Brain microvascular endothelial cell (primary cell): ENCODE data around the gene HDAC1.
A peak's percentile ranks its signal among the peaks of the same experiment; 100 is the strongest.

Experiments used
- DNase-seq: peaks from one replicate; pipeline ENCODE4 v3.0.0-alpha.2; 2020
- H3K27ac ChIP-seq: fragments of 250-450 bp; sonication (Bioruptor Pico); 2 replicates; pipeline ENCODE4 v1.5.1; 2020; ENCODE audit warnings: mild to moderate bottlenecking, moderate library complexity
- H3K27me3 ChIP-seq: fragments of 250-450 bp; sonication (Bioruptor Pico); replicated peaks from 2 replicates; pipeline ENCODE4 v1.5.1; 2020; ENCODE audit warnings: mild to moderate bottlenecking
- H3K36me3 ChIP-seq: fragments of 250-450 bp; sonication (Bioruptor Pico); replicated peaks from 2 replicates; pipeline ENCODE4 v1.5.1; 2020; ENCODE audit warnings: mild to moderate bottlenecking
- H3K4me3 ChIP-seq: 2 replicates; pipeline ENCODE4 v1.5.1; 2011; ENCODE audit warnings: low read depth, mild to moderate bottlenecking, control low read depth, low read length, moderate library complexity
- in situ Hi-C: cut with HindIII; loops from 2 replicates; pipeline ENCODE4 v1.10.0; 2017; ENCODE audit warnings: low sequenced_read_pairs, low pct_ligation_motif_present
- TF ChIP-seq, protein P1 (sequence below): IDR thresholded peaks from 2 replicates; pipeline ENCODE4 v1.5.1; 2011; ENCODE audit warnings: low read depth, mild to moderate bottlenecking, moderate library complexity, low read length, control low read depth, inconsistent platforms; ENCODE audit errors: missing control alignments

HDAC1 gene

DNA sequence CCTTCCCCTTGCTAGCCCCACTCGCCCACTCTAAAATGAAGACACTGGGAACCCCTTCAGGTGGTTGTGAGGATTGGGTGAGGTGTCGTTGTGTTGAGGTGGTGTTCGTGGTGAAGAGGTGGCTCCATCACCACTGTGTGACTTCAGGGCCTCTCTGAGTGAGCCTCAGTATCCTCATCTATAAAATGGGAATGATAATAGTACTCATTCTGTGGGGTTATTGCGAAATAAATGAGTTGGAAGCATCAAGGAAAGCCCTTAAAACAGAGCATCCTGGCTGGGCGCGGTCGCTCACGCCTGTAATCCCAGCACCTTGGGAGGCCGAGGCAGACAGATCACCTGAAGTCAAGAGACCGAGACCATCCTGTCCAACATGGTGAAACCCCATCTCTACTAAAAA, 50.8 kb downstream of the HDAC1 start:
- H3K27me3 ChIP-seq: no peaks in the 10 kb centered on the region
- DNase-seq: no peak
- TF ChIP-seq, protein P1, sequence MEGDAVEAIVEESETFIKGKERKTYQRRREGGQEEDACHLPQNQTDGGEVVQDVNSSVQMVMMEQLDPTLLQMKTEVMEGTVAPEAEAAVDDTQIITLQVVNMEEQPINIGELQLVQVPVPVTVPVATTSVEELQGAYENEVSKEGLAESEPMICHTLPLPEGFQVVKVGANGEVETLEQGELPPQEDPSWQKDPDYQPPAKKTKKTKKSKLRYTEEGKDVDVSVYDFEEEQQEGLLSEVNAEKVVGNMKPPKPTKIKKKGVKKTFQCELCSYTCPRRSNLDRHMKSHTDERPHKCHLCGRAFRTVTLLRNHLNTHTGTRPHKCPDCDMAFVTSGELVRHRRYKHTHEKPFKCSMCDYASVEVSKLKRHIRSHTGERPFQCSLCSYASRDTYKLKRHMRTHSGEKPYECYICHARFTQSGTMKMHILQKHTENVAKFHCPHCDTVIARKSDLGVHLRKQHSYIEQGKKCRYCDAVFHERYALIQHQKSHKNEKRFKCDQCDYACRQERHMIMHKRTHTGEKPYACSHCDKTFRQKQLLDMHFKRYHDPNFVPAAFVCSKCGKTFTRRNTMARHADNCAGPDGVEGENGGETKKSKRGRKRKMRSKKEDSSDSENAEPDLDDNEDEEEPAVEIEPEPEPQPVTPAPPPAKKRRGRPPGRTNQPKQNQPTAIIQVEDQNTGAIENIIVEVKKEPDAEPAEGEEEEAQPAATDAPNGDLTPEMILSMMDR: no peak
- H3K4me3 ChIP-seq: no peak overlapping the region
- H3K36me3 ChIP-seq: no peaks in the 10 kb centered on the region
- H3K27ac ChIP-seq: no peak overlapping the region
- in situ Hi-C loops: no loop called here

DNA sequence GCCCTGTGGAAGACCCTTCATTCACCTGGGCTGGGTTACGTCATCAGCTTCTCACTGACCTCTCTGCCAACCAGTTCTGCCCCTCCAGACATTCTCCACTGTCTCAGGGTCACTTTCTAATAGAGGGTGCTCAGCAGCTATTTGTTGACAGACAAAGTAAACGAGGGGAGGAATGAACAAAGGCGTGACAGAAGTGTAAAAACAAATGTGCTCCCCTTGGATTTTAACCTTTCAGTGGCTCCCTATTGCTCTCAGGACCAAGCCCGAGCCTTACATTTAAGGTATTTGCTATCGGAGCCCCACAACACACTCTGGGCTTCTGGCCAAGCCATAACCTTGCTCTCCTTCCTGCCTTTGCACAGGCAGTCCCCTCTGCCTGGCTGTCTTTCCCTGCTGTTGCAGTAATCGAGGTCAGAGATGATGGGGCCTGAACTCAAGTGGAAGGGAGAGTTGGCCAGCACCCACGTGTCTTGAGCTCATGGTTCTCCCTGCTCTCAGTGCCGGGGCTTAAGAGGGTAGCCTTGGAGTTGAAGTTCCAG, 53.5 kb downstream of the HDAC1 start:
- Histone ChIP-seq H3K27me3 (no peaks in the 10 kb centered on the region), H3K36me3 (no peaks in the 10 kb centered on the region), H3K4me3 (no peak overlapping the region), H3K27ac (no peak overlapping the region)
- TF ChIP-seq, protein P1: no peak
- in situ Hi-C loops: no loop called here
- DNase-seq: no peak

DNA sequence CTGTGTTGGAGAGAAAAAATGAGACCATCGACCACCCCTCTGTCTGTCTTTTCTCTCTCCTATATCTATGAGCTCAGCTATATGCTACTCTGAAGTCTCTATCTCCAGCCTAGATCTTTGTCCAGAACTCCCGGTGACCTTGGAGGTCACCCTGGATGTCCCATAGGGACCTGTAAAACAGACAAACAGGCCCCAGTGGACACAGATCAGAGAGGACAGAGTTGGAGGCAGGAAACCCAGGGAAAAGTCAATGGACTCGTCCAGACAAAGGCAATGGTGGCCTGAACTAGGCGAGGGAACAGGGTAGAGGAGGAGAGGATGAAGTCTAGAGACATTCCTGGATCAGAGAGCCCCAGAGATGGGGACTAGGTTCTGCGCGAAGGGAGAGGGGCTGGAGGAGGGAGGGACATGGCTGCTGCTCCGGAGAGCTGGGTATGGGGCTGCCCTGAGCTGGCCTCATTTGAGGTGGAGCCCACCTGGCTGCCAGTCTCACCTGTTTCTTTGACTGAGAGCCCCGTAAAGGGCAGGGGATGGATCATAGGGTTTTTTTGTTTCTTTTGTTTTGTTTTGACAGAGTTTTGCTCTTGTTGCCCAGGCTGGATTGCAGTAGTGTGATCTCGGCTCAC, 54.8 kb downstream of the HDAC1 start:
- TF ChIP-seq, protein P1: no peak
- no peak for DNase-seq
- H3K36me3 ChIP-seq: no peaks in the 10 kb centered on the region
- no peak overlapping the region for H3K27ac ChIP-seq
- no peak overlapping the region for H3K4me3 ChIP-seq
- in situ Hi-C loops: no loop called here
- H3K27me3 ChIP-seq: no peaks in the 10 kb centered on the region

DNA sequence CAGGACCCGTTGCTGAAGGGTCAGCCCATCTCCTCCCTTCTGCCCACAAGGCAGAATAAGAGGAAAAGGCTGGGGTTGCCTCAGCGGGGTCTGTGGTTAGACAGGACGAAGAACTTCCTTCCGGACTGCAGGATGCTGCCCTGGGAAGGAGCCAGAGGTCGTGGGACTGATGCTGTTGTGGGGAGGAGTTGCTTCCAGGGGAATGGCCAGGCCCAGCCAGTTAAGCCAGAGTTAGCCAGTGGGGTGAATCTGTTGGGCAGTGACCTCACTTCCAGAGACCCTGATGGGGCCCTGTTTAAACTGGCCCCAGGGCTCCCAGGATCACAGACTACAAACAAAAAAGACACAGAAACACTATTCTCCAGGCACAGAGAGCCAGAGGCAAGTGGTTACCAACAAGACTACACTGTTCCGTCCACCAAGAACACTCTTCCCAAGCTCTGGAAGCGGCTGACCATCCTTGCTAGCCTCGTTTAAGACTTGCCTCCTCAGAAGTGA, 57.4 kb downstream of the HDAC1 start:
- no peaks in the 10 kb centered on the region for H3K36me3 ChIP-seq
- H3K4me3 ChIP-seq: no peak overlapping the region
- TF ChIP-seq, protein P1: no peak
- H3K27me3 ChIP-seq: no peaks in the 10 kb centered on the region
- H3K27ac ChIP-seq: peak overlapping the region; percentile 41
- peak; percentile 76 for DNase-seq
- in situ Hi-C loops: no loop called here

DNA sequence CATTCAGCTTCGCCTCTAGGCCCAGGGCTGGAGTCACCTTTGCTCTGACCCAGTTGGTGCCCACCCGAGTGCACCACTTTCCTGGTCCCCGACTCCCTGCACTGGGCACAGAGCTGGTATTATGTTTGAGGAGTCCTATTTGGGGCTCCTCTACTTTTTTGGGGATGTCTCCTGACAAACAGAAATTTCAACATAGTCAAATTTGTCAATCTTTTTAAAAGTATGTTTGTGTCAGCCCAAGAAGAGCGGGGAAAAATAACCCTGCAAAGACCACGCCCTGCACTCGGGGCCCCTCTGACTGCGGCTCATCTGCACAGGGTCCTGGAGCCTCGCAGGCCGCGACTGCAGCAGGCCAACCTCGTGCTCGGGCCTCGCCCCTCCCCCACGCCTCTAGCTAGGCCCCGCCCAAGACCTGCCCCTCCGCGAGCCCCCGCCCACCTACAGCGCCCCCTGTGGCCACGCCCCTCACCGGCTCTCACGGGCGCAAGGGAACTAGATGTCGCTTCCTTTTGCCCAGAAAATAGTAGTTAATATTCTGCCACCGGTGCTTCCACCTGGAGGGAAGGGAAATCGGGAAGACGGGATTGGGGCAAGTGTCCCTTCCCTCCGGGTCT, 59.0 kb downstream of the HDAC1 start:
- Histone ChIP-seq H3K36me3 (no peaks in the 10 kb centered on the region), H3K27ac (peak overlapping the region; percentile 69), H3K27me3 (no peaks in the 10 kb centered on the region), H3K4me3 (peak overlapping the region; percentile 66)
- in situ Hi-C loops: no loop called here
- TF ChIP-seq, protein P1: peak; percentile 65
- peak; percentile 43 for DNase-seq
